ENCODE results near the gene LIF.
A peak's percentile ranks its signal among the peaks of the same experiment; 100 is the strongest.

Gene LIF

GRCh38 chr22:30252411-30253204 is 6.0 kb upstream of the LIF start:
- POLR2A ChIA-PET (ENCODE audit: low non-redundant PET) = no interaction called here
- no peak overlapping the region for H3K27ac ChIP-seq
- no peak for TF ChIP-seq CTCF (conservative IDR thresholded peaks at IDR 0.05; ENCODE audit: low read depth)
- DNase-seq (ENCODE audit: low spot score) = no peak
- CTCF ChIA-PET = no interaction called here

GRCh38 chr22:30251711-30252110 is 5.2 kb upstream of the LIF start:
- POLR2A ChIA-PET (ENCODE audit: low non-redundant PET) = no interaction called here
- CTCF ChIA-PET = no interaction called here
- TF ChIP-seq CTCF (conservative IDR thresholded peaks at IDR 0.05; ENCODE audit: low read depth) = no peak
- DNase-seq (ENCODE audit: low spot score) = peak; percentile 27
- no peak overlapping the region for H3K27ac ChIP-seq

GRCh38 chr22:30250661-30251267 is 4.2 kb upstream of the LIF start:
- ChIA-PET CTCF (interaction anchor here (0.5 to 1.1 kb wide), 2 partner anchors 48 to 143 kb away, joined by 4 read pairs; no protein-coding TSS in a partner anchor), POLR2A (ENCODE audit: low non-redundant PET) (no interaction called here)
- peak overlapping the region; percentile 28; the same call in 1 of the 2 replicates for H3K27ac ChIP-seq
- DNase-seq (ENCODE audit: low spot score) = peak; percentile 79
- TF ChIP-seq CTCF (conservative IDR thresholded peaks at IDR 0.05; ENCODE audit: low read depth) = no peak

GRCh38 chr22:30250039-30250565 is 3.5 kb upstream of the LIF start:
- ChIA-PET POLR2A (ENCODE audit: low non-redundant PET) (no interaction called here), CTCF (interaction anchor here (0.5 to 1.1 kb wide), 2 partner anchors 48 to 142 kb away, joined by 4 read pairs; no protein-coding TSS in a partner anchor)
- no peak for TF ChIP-seq CTCF (conservative IDR thresholded peaks at IDR 0.05; ENCODE audit: low read depth)
- DNase-seq (ENCODE audit: low spot score) = no peak
- H3K27ac ChIP-seq = peak overlapping the region; percentile 28; the same call in 1 of the 2 replicates

- TF ChIP-seq CTCF (conservative IDR thresholded peaks at IDR 0.05; ENCODE audit: low read depth) = no peak
Measured at GRCh38 chr22:30249049-30250038, 2.8 kb upstream of the LIF start.

GRCh38 chr22:30248484-30248883 is 1.9 kb upstream of the LIF start:
- H3K27ac ChIP-seq = no peak overlapping the region
- POLR2A ChIA-PET (ENCODE audit: low non-redundant PET) = no interaction called here
- no peak for TF ChIP-seq CTCF (conservative IDR thresholded peaks at IDR 0.05; ENCODE audit: low read depth)
- CTCF ChIA-PET = no interaction called here
- DNase-seq (ENCODE audit: low spot score) = no peak

More at GRCh38 chr22:30249049-30250038, 2.8 kb upstream of the LIF start:
- ChIA-PET CTCF (no interaction called here), POLR2A (ENCODE audit: low non-redundant PET) (no interaction called here)
- no peak for DNase-seq (ENCODE audit: low spot score)
- H3K27ac ChIP-seq = no peak overlapping the region
